K562 (cell line): Measurements from ENCODE around the gene KRAS. TPM values are rescaled to one million over a fixed set of nuclear protein-coding genes. Genes with fewer than 3 reads are reported as not detected.

ENCODE experiments used
- ATAC-seq: fragments of 200-7000 bp; cut with Tn5 transposase; 3 replicates; pipeline ENCODE4 v1.9.1; 2020; ENCODE audit warnings: moderate library complexity
- BruUV-seq: library from RNA; stranded (reverse); fragments of 400-500 nt; replicated peaks from 2 replicates; lab custom pipeline; 2021; lab: Mats Ljungman, UMichigan
- CTCF ChIA-PET: fragments of 300-600 bp; formaldehyde crosslinking; extraction: SDS; loops from one replicate; lab custom pipeline; 2021; ENCODE audit warnings: low intra/inter-chr PET ratio; lab: Yijun Ruan, JAX
- POLR2A ChIA-PET: fragments of 300-600, 350-650 bp; sonication (Branson Sonifier 250); formaldehyde crosslinking; extraction: SDS; loops from one replicate; lab custom pipeline; 2021; ENCODE audit warnings: antibody characterized with exemption, inconsistent platforms; lab: Yijun Ruan, JAX
- DNase-seq, 4 experiments: peaks; one replicate each; pipeline versions ENCODE4 v3.0.0 to v3.0.0-alpha.2; 2011 to 2018; ENCODE audit warnings: low spot score in 3 of 4, mixed read lengths in 3 of 4; ENCODE audit errors: extremely low read depth in 1 of 4
- FAIRE-seq: peaks from 2 replicates; lab custom pipeline; 2011; peaks lifted over from hg19 to GRCh38; lab: Jason Lieb, UNC
- H2AFZ ChIP-seq: 2 replicates; pipeline ENCODE4 v1.6.0; 2011; ENCODE audit warnings: low read depth, low read length, control low read depth, inconsistent platforms
- H3K27ac ChIP-seq: fragments of 200-600 bp; 3 replicates; pipeline ENCODE4 v1.8.0; 2011; ENCODE audit warnings: low read depth, mild to moderate bottlenecking, control low read depth, inconsistent platforms, low read length, moderate library complexity, mixed read lengths; ENCODE audit errors: extremely low read depth
- H3K27me3 ChIP-seq, 2 experiments: fragments of 300-600 bp in 1 of 2; 2 replicates in 1 of 2; 3 replicates in 1 of 2; pipeline versions ENCODE4 v1.6.0 to v1.8.0; 2011; ENCODE audit warnings: inconsistent platforms in 2 of 2, low read length in 2 of 2, mild to moderate bottlenecking in 1 of 2, mixed read lengths in 1 of 2, moderate library complexity in 1 of 2; ENCODE audit not compliant: control insufficient read depth in 2 of 2, insufficient read depth in 2 of 2
- H3K36me3 ChIP-seq: fragments of 300-600 bp; 3 replicates; pipeline ENCODE4 v1.8.0; 2011; ENCODE audit warnings: mild to moderate bottlenecking, low read length, inconsistent platforms; ENCODE audit not compliant: control insufficient read depth, insufficient read depth
- H3K4me1 ChIP-seq, 2 experiments: fragments of 200-600 bp in 1 of 2; replicated peaks in 1 of 2; 2 replicates in 1 of 2; 3 replicates in 1 of 2; pipeline versions ENCODE4 v1.5.1 to v1.8.0; 2011; ENCODE audit warnings: inconsistent platforms in 2 of 2, low read length in 2 of 2, mild to moderate bottlenecking in 1 of 2, mixed read lengths in 1 of 2, moderate library complexity in 1 of 2; ENCODE audit not compliant: control insufficient read depth in 2 of 2, insufficient read depth in 2 of 2
- H3K4me2 ChIP-seq: 2 replicates; pipeline ENCODE4 v1.6.1; 2011; ENCODE audit warnings: low read length, control low read depth, inconsistent platforms, mixed read lengths; ENCODE audit not compliant: insufficient read depth
- H3K4me3 ChIP-seq: fragments of 200-600 bp; sonication (generic), shearing (Covaris generic); 2 replicates; pipeline ENCODE4 v1.5.1; 2016; ENCODE audit warnings: control low read depth, inconsistent platforms
- H3K79me2 ChIP-seq: fragments of 200-600 bp; 3 replicates; pipeline ENCODE4 v1.8.0; 2011; ENCODE audit warnings: low read length, inconsistent platforms; ENCODE audit not compliant: control insufficient read depth, insufficient read depth
- H3K9ac ChIP-seq, 2 experiments: 2 replicates each; pipeline versions ENCODE4 v1.6.0 to v1.6.1; 2011; ENCODE audit warnings: low read depth in 2 of 2, low read length in 2 of 2, control low read depth in 1 of 2, inconsistent platforms in 1 of 2, mild to moderate bottlenecking in 1 of 2, mixed read lengths in 1 of 2; ENCODE audit not compliant: insufficient read depth in 1 of 2
- H3K9me1 ChIP-seq: one replicate; pipeline ENCODE4 v1.6.0; 2011; ENCODE audit warnings: inconsistent platforms, mild to moderate bottlenecking, low read length, moderate library complexity; ENCODE audit not compliant: control insufficient read depth, insufficient read depth
- H3K9me3 ChIP-seq: replicated peaks from 2 replicates; pipeline ENCODE4 v1.5.1; 2011; ENCODE audit warnings: low read depth, low read length, inconsistent platforms; ENCODE audit not compliant: control insufficient read depth, insufficient read depth
- H4K20me1 ChIP-seq: replicated peaks from 2 replicates; pipeline ENCODE4 v1.6.1; 2011; ENCODE audit warnings: low read length, inconsistent platforms, mixed read lengths; ENCODE audit not compliant: control insufficient read depth, insufficient read depth
- BCL6 ChIP-seq: fragments of 250-450 bp; sonication (Bioruptor Pico); IDR thresholded peaks from 2 replicates; pipeline ENCODE4 v1.4.0; 2020
- CBFA2T3 ChIP-seq: fragments of 450-650 bp; IDR thresholded peaks from 2 replicates; pipeline ENCODE4 v1.6.1; 2017
- CC2D1A ChIP-seq: fragments of 450-650 bp; IDR thresholded peaks from 2 replicates; pipeline ENCODE4 v1.6.1; 2017; ENCODE audit warnings: mild to moderate bottlenecking
- ELF4 ChIP-seq: fragments of 450-650 bp; formaldehyde crosslinking; IDR thresholded peaks from 2 replicates; pipeline ENCODE4 v1.4.0; 2022; ENCODE audit warnings: missing genetic modification characterization
- HEY1 ChIP-seq: fragments of 250-450 bp; sonication (Bioruptor Pico); IDR thresholded peaks from 2 replicates; pipeline ENCODE4 v1.5.0; 2020; ENCODE audit warnings: mild to moderate bottlenecking, moderate library complexity, borderline replicate concordance
- KLF16 ChIP-seq: IDR thresholded peaks from 2 replicates; pipeline ENCODE4 v1.6.1; 2016; ENCODE audit warnings: antibody characterized with exemption
- MAFF ChIP-seq: IDR thresholded peaks from 2 replicates; pipeline ENCODE4 v1.6.1; 2012; ENCODE audit warnings: low read length, improper control_type of control experiment
- MAFG ChIP-seq: fragments of 450-650 bp; conservative IDR thresholded peaks from 2 replicates; pipeline ENCODE4 v1.6.1; 2016; ENCODE audit warnings: missing genetic modification characterization, missing compliant biosample characterization
- MAFK ChIP-seq: IDR thresholded peaks from 2 replicates; pipeline ENCODE4 v1.6.1; 2011; ENCODE audit warnings: low read length, improper control_type of control experiment
- MEIS2 ChIP-seq: fragments of 450-650 bp; IDR thresholded peaks from 2 replicates; pipeline ENCODE4 v1.6.1; 2014; ENCODE audit warnings: mild to moderate bottlenecking; ENCODE audit not compliant: partially characterized antibody
- NCOR1 ChIP-seq: fragments of 450-650 bp; IDR thresholded peaks from 2 replicates; pipeline ENCODE4 v1.6.1; 2016; ENCODE audit warnings: mild to moderate bottlenecking, moderate library complexity
- SOX6 ChIP-seq: fragments of 450-650 bp; IDR thresholded peaks from 2 replicates; pipeline ENCODE4 v1.6.1; 2014; ENCODE audit warnings: mild to moderate bottlenecking
- TEAD4 ChIP-seq, 2 experiments: sonication (generic) in 1 of 2; formaldehyde crosslinking in 1 of 2; IDR thresholded peaks; 2 replicates each; pipeline versions ENCODE4 v1.6.1 to v1.8.0; 2012 to 2022; ENCODE audit warnings: borderline replicate concordance in 1 of 2, inconsistent platforms in 1 of 2, low read length in 1 of 2, mild to moderate bottlenecking in 1 of 2, missing genetic modification reagents in 1 of 2
- ZNF165 ChIP-seq: fragments of 250-450 bp; sonication (Bioruptor Pico); IDR thresholded peaks from 2 replicates; pipeline ENCODE4 v1.4.0; 2020; ENCODE audit warnings: borderline replicate concordance
- ZNF316 ChIP-seq: fragments of 450-650 bp; IDR thresholded peaks from 2 replicates; pipeline ENCODE4 v1.6.1; 2016
- WGBS: fragments of 100-300 bp; shearing (Covaris generic); methylation state at CpG from one replicate; pipeline ENCODE4 v1.1.6; 2016; ENCODE audit warnings: low coverage, mixed read lengths; ENCODE audit not compliant: insufficient coverage; ENCODE audit errors: missing lambda C conversion rate; 5-methylcytosine and 5-hydroxymethylcytosine counted together
- in situ Hi-C: fragments of 300-500 bp; cut with MboI; formaldehyde crosslinking; loops from 4 replicates; pipeline ENCODE4 v1.15.0; 2018; ENCODE audit warnings: inconsistent platforms, mixed read lengths
- intact Hi-C: fragments of 100-400 bp; cut with micrococcal nuclease; formaldehyde crosslinking; loops from 2 replicates; pipeline ENCODE4 v1.14.2; 2022
- polyA plus RNA-seq, 8 experiments: library from polyadenylated mRNA; depleted of rRNA in 4 of 8; stranded (reverse) in 5 of 8; unstranded in 3 of 8; fragments of >200 nt; fragmentation: Nextera tagmentation in 2 of 8; fragmentation: Illumina TruSeq in 1 of 8; extraction: Ambion mirVana in 2 of 8; extraction: Trizol in 1 of 8; gene quantifications; 2 replicates each; pipeline versions ENCODE4 v1.2.1 to v1.2.3, GENCODE V29; 2011 to 2014; ENCODE audit warnings: inconsistent platforms in 1 of 8, missing spikeins in 1 of 8
- total RNA-seq, 7 experiments: library from RNA; depleted of rRNA in 6 of 7; stranded (reverse); fragments of >200 nt in 6 of 7; fragmentation: Illumina TruSeq in 2 of 7; extraction: Trizol in 2 of 7; gene quantifications; 2 replicates each; pipeline versions ENCODE4 v1.2.1 to v1.2.3, GENCODE V29; 2011 to 2021; ENCODE audit warnings: low replicate concordance in 1 of 7
- TF ChIP-seq, protein P1 (sequence below): fragments of 450-650 bp; IDR thresholded peaks from 2 replicates; pipeline ENCODE4 v1.6.1; 2016; ENCODE audit warnings: low read depth
- TF ChIP-seq, protein P2 (sequence below): sonication (generic); formaldehyde crosslinking; IDR thresholded peaks from 2 replicates; pipeline ENCODE4 v1.8.0; 2022; ENCODE audit warnings: mild to moderate bottlenecking, missing genetic modification reagents

Gene KRAS
- total and polyA plus RNA-seq, 9 of the 15 experiments (the other 6 are each of a cell fraction or from before 2014, with no cell fraction given): 7.2 to 21.2 (median 12.7) TPM

DNA sequence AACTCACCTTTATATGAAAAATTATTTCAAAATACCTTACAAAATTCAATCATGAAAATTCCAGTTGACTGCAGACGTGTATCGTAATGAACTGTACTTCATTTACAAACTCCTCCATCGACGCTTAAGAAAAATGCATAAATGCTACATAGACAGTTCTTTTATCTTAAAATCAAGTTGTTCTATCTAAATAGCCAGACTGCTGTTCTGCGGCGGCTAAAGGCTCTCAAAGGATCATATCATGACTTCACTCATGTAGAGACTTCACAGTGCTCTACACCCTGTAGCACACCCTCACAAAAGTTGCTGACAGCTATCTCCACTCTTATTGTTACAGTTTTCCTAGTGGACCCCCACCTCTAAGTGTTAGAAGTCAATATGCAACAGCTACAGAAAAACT is 5.2 kb downstream of the KRAS start:
- H3K4me1 ChIP-seq: peaks cover 0 to 13% of the 10 kb centered on the region in 2 experiments; a peak in 3 of 5 replicates
- WGBS: 24% methylated on average over 6 of the region's 6 CpGs
- BruUV-seq: no TSS peak
- ChIA-PET CTCF (no interaction called here), POLR2A (interaction anchor here (1.3 to 2.7 kb wide), 2 partner anchors 13 to 50 kb away, joined by 5 to 6 read pairs; partner anchors contain the start of genes DNAI7 and ETFRF1)
- peak; percentile 63 for ATAC-seq
- no peak for FAIRE-seq
- no peaks in the 10 kb centered on the region for H3K9me3 ChIP-seq
- H3K4me3 ChIP-seq: no peak overlapping the region
- H2AFZ ChIP-seq: no peak overlapping the region
- H4K20me1 ChIP-seq: no peaks in the 10 kb centered on the region
- peak; percentile 12 to 54 (median 20) for DNase-seq
- peaks cover 23% of the 10 kb centered on the region; the same call in 1 of the 3 replicates for H3K36me3 ChIP-seq
- H3K4me2 ChIP-seq: no peak overlapping the region; the same call in 1 of the 2 replicates
- no peak overlapping the region for H3K9ac ChIP-seq
- peaks cover 45% of the 10 kb centered on the region for H3K79me2 ChIP-seq
- intact Hi-C loops: no loop called here
- in situ Hi-C loops: no loop called here
- H3K9me1 ChIP-seq: no peaks in the 10 kb centered on the region
- H3K27me3 ChIP-seq: no peaks in the 10 kb centered on the region
- no peak overlapping the region for H3K27ac ChIP-seq
- TF ChIP-seq ZNF316: peak; percentile 93
- peak; percentile 86 for TF ChIP-seq MAFG (tag)
- peak; percentile 29 for TF ChIP-seq MEIS2
- peak; percentile 63 for TF ChIP-seq TEAD4 (IDR thresholded peaks at IDR 0.05; ENCODE audit: low read length)
- no peak for TF ChIP-seq TEAD4 (CRISPR knock-in tag; IDR thresholded peaks at IDR 0.05; ENCODE audit: borderline replicate concordance)
- TF ChIP-seq, protein P1, sequence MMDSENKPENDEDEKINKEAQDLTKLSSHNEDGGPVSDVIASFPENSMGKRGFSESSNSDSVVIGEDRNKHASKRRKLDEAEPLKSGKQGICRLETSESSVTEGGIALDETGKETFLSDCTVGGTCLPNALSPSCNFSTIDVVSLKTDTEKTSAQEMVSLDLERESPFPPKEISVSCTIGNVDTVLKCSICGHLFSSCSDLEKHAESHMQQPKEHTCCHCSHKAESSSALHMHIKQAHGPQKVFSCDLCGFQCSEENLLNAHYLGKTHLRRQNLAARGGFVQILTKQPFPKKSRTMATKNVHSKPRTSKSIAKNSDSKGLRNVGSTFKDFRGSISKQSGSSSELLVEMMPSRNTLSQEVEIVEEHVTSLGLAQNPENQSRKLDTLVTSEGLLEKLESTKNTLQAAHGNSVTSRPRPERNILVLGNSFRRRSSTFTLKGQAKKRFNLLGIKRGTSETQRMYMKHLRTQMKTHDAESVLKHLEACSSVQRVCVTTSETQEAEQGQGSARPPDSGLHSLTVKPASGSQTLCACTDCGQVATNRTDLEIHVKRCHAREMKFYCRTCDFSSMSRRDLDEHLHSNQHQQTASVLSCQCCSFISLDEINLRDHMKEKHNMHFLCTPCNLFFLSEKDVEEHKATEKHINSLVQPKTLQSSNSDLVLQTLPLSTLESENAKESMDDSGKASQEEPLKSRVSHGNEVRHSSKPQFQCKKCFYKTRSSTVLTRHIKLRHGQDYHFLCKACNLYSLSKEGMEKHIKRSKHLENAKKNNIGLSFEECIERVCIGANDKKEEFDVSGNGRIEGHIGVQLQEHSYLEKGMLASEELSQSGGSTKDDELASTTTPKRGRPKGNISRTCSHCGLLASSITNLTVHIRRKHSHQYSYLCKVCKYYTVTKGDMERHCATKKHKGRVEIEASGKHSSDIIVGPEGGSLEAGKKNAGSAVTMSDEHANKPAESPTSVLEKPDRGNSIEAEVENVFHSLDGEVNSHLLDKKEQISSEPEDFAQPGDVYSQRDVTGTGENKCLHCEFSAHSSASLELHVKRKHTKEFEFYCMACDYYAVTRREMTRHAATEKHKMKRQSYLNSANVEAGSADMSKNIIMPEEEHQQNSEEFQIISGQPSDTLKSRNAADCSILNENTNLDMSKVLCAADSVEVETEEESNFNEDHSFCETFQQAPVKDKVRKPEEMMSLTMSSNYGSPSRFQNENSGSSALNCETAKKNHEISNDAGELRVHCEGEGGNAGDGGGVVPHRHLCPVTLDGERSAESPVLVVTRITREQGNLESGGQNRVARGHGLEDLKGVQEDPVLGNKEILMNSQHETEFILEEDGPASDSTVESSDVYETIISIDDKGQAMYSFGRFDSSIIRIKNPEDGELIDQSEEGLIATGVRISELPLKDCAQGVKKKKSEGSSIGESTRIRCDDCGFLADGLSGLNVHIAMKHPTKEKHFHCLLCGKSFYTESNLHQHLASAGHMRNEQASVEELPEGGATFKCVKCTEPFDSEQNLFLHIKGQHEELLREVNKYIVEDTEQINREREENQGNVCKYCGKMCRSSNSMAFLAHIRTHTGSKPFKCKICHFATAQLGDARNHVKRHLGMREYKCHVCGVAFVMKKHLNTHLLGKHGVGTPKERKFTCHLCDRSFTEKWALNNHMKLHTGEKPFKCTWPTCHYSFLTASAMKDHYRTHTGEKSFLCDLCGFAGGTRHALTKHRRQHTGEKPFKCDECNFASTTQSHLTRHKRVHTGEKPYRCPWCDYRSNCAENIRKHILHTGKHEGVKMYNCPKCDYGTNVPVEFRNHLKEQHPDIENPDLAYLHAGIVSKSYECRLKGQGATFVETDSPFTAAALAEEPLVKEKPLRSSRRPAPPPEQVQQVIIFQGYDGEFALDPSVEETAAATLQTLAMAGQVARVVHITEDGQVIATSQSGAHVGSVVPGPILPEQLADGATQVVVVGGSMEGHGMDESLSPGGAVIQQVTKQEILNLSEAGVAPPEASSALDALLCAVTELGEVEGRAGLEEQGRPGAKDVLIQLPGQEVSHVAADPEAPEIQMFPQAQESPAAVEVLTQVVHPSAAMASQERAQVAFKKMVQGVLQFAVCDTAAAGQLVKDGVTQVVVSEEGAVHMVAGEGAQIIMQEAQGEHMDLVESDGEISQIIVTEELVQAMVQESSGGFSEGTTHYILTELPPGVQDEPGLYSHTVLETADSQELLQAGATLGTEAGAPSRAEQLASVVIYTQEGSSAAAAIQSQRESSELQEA: no peak
- TF ChIP-seq SOX6: 0 out of 2 replicates have a peak, but pooled peaks have one; percentile 17
- no peak for TF ChIP-seq ZNF165 (CRISPR knock-in tag)
- TF ChIP-seq KLF16: 0 out of 2 replicates have a peak, but pooled peaks have one; percentile 15
- TF ChIP-seq MAFK: 0 out of 2 replicates have a peak, but pooled peaks have one; percentile 23
- peak; percentile 65 for TF ChIP-seq CBFA2T3
- TF ChIP-seq HEY1 (CRISPR knock-in tag): no peak
- peak; percentile 68 for TF ChIP-seq MAFF
- TF ChIP-seq, protein P2, sequence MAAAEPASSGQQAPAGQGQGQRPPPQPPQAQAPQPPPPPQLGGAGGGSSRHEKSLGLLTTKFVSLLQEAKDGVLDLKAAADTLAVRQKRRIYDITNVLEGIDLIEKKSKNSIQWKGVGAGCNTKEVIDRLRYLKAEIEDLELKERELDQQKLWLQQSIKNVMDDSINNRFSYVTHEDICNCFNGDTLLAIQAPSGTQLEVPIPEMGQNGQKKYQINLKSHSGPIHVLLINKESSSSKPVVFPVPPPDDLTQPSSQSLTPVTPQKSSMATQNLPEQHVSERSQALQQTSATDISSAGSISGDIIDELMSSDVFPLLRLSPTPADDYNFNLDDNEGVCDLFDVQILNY: no peak
- TF ChIP-seq NCOR1: peak; percentile 34; the same call in 1 of the 2 replicates
- no peak for TF ChIP-seq ELF4 (CRISPR knock-in tag)
- no peak for TF ChIP-seq CC2D1A
- TF ChIP-seq BCL6: no peak
